Endothelial cell of umbilical vein (primary cell): ENCODE measurements around the gene AIRE. TPM values are rescaled to one million over a fixed set of nuclear protein-coding genes. Genes with fewer than 3 reads are reported as not detected.
A peak's percentile ranks its signal among the peaks of the same experiment; 100 is the strongest.
"Not testable (repeated sequence)": the region's sequence is repeated elsewhere in the genome, so short reads cannot be mapped to it uniquely, and the experiment has no call there.

ENCODE experiments used
- BruUV-seq: library from RNA; stranded (reverse); fragments of 400-500 nt; replicated peaks from 2 replicates; lab custom pipeline; 2021; lab: Mats Ljungman, UMichigan
- CTCF ChIA-PET: fragments of 300-600, 350-600 bp; sonication (Branson Sonifier 250); formaldehyde crosslinking; loops from one replicate; lab custom pipeline; 2021; ENCODE audit warnings: antibody characterized with exemption, inconsistent platforms; lab: Charles Lee
- POLR2A ChIA-PET: fragments of 300-600, 350-600 bp; sonication (Branson Sonifier 250); formaldehyde crosslinking; loops from one replicate; lab custom pipeline; 2021; ENCODE audit warnings: antibody characterized with exemption, inconsistent platforms; lab: Charles Lee
- DNase-seq: peaks from one replicate; pipeline ENCODE4 v3.0.0-alpha.2; 2011; ENCODE audit warnings: low read depth, low spot score
- FAIRE-seq: peaks from 2 replicates; lab custom pipeline; 2011; peaks lifted over from hg19 to GRCh38; lab: Jason Lieb, UNC
- H2AFZ ChIP-seq: 2 replicates; pipeline ENCODE4 v1.6.0; 2012; ENCODE audit warnings: low read depth, low read length, control low read depth, inconsistent platforms
- H3K27ac ChIP-seq: 2 replicates; pipeline ENCODE4 v1.5.1; 2011; ENCODE audit warnings: low read depth, mild to moderate bottlenecking, control low read depth, low read length, moderate library complexity; ENCODE audit not compliant: insufficient read depth
- H3K27me3 ChIP-seq, 2 experiments: 2 replicates each; pipeline versions ENCODE4 v1.6.0 to v1.6.1; 2011; ENCODE audit warnings: low read length in 2 of 2, mixed read lengths in 1 of 2; ENCODE audit not compliant: control insufficient read depth in 2 of 2, insufficient read depth in 2 of 2
- H3K36me3 ChIP-seq, 2 experiments: 2 replicates in 1 of 2; 3 replicates in 1 of 2; pipeline ENCODE4 v1.5.1; 2011; ENCODE audit warnings: low read length in 2 of 2, mild to moderate bottlenecking in 1 of 2, moderate library complexity in 1 of 2; ENCODE audit not compliant: control insufficient read depth in 2 of 2, insufficient read depth in 2 of 2; ENCODE audit errors: extremely low read depth in 1 of 2
- H3K4me1 ChIP-seq: 3 replicates; pipeline ENCODE4 v1.5.1; 2011; ENCODE audit warnings: mild to moderate bottlenecking, low read length; ENCODE audit not compliant: control insufficient read depth, insufficient read depth; ENCODE audit errors: extremely low read depth
- H3K4me2 ChIP-seq: 2 replicates; pipeline ENCODE4 v1.6.1; 2011; ENCODE audit warnings: low read length, control low read depth, mixed read lengths; ENCODE audit not compliant: insufficient read depth
- H3K4me3 ChIP-seq, 3 experiments: fragments of 200-600 bp in 1 of 3; sonication (generic), shearing (Covaris generic) in 1 of 3; replicated peaks in 1 of 3; 2 replicates each; pipeline ENCODE4 v1.5.1; 2011 to 2016; ENCODE audit warnings: control low read depth in 3 of 3, low read length in 3 of 3, mild to moderate bottlenecking in 2 of 3, inconsistent platforms in 1 of 3, low read depth in 1 of 3, moderate library complexity in 1 of 3; ENCODE audit not compliant: insufficient read depth in 1 of 3
- H3K79me2 ChIP-seq: 2 replicates; pipeline ENCODE4 v1.6.0; 2012; ENCODE audit warnings: low read length, inconsistent platforms; ENCODE audit not compliant: control insufficient read depth, insufficient read depth
- H3K9ac ChIP-seq: replicated peaks from 2 replicates; pipeline ENCODE3; 2011; ENCODE audit warnings: low read length, control low read depth; ENCODE audit not compliant: insufficient read depth; ENCODE audit errors: extremely low read depth
- H3K9me1 ChIP-seq: replicated peaks from 3 replicates; pipeline ENCODE4 v1.6.0; 2011; ENCODE audit warnings: mild to moderate bottlenecking, low read length; ENCODE audit not compliant: control insufficient read depth, insufficient read depth; ENCODE audit errors: extremely low read depth
- H3K9me3 ChIP-seq: replicated peaks from 2 replicates; pipeline ENCODE4 v1.5.1; 2012; ENCODE audit warnings: low read length, inconsistent platforms; ENCODE audit not compliant: control insufficient read depth, insufficient read depth
- H4K20me1 ChIP-seq: replicated peaks from 2 replicates; pipeline ENCODE3; 2011; ENCODE audit warnings: mild to moderate bottlenecking, low read length; ENCODE audit not compliant: control insufficient read depth, insufficient read depth; ENCODE audit errors: extremely low read depth
- dilution Hi-C: fragments of 300-500 bp; cut with MboI; formaldehyde crosslinking; loops from one replicate; pipeline ENCODE4 v1.15.0; 2019; ENCODE audit warnings: low sequenced_read_pairs; ENCODE audit not compliant: extremely low pct_ligation_motif_present
- intact Hi-C: fragments of 100-400 bp; cut with micrococcal nuclease; formaldehyde crosslinking; loops from one replicate; pipeline ENCODE4 v1.10.0; 2022
- polyA plus RNA-seq, 4 experiments: library from polyadenylated mRNA; depleted of rRNA in 3 of 4; stranded (reverse) in 3 of 4; unstranded in 1 of 4; fragments of >200 nt; gene quantifications; 2 replicates each; pipeline versions ENCODE4 v1.2.1 to v1.2.3, GENCODE V29; 2011 to 2012; ENCODE audit warnings: missing spikeins in 1 of 4
- total RNA-seq: library from RNA; stranded (reverse); gene quantifications from 2 replicates; pipeline ENCODE4 v1.2.3, GENCODE V29; 2021

Gene AIRE
- total and polyA plus RNA-seq, 2 donors (not counting 3 experiments of a cell fraction or from before 2014, with no cell fraction given), result 0.04 to 0.11 TPM

GRCh38 chr21:44240842-44241241 is 44.8 kb upstream of the AIRE start, which contains the start of gene ICOSLG:
Gene ICOSLG (minus strand): TSS chr21:44240943. CDS start chr21:44240817, 126 bp downstream.
- H4K20me1 ChIP-seq, intact Hi-C loops, H3K27ac ChIP-seq, H3K4me1 ChIP-seq, H3K4me3 ChIP-seq, H3K4me2 ChIP-seq, H3K79me2 ChIP-seq, H3K9me3 ChIP-seq, DNase-seq, POLR2A ChIA-PET, H3K36me3 ChIP-seq, H2AFZ ChIP-seq, H3K9ac ChIP-seq, H3K27me3 ChIP-seq, CTCF ChIA-PET, BruUV-seq, dilution Hi-C loops, H3K9me1 ChIP-seq: not testable (repeated sequence)
- peak; percentile 52 for FAIRE-seq

GRCh38 chr21:44241281-44241680 is 44.4 kb upstream of the AIRE start:
- H3K9me3 ChIP-seq, H3K4me3 ChIP-seq, H3K27ac ChIP-seq, FAIRE-seq, H3K4me2 ChIP-seq, DNase-seq, CTCF ChIA-PET, dilution Hi-C loops, H3K4me1 ChIP-seq, H3K36me3 ChIP-seq, BruUV-seq, POLR2A ChIA-PET, H3K79me2 ChIP-seq, H3K9me1 ChIP-seq, H2AFZ ChIP-seq, H4K20me1 ChIP-seq, H3K9ac ChIP-seq, intact Hi-C loops, H3K27me3 ChIP-seq: not testable (repeated sequence)

DNA sequence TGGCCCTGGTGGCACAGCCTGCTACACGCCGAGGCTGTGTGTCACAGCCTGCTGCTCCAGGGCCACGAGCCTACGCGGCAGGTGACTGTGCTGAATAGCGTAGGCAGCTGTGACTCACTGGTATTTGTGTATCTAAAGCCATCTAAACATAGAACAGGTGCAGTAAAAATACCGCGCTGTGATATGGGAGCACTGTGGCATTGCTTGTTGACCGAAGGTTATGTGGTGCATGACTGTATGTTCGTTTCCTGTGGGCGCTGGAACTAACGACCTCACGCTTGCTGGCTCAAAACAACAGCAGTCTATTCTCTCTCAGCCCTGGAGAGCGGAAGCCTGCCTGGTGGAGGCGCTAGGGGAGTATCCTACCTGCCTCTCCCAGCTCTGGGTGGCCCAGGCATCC is 41.7 kb upstream of the AIRE start:
- H3K9ac ChIP-seq, CTCF ChIA-PET, H3K9me1 ChIP-seq, H3K36me3 ChIP-seq, H3K27ac ChIP-seq, DNase-seq, H3K4me2 ChIP-seq, H3K27me3 ChIP-seq, BruUV-seq, POLR2A ChIA-PET, intact Hi-C loops, dilution Hi-C loops, H3K4me1 ChIP-seq, H3K79me2 ChIP-seq, H3K9me3 ChIP-seq, H2AFZ ChIP-seq, H3K4me3 ChIP-seq, H4K20me1 ChIP-seq: not testable (repeated sequence)
- peak; percentile 67 for FAIRE-seq

- FAIRE-seq, DNase-seq, H3K9ac ChIP-seq, H3K79me2 ChIP-seq, H3K36me3 ChIP-seq, dilution Hi-C loops, H3K9me1 ChIP-seq, H3K9me3 ChIP-seq, H2AFZ ChIP-seq, H3K27ac ChIP-seq, H3K4me2 ChIP-seq, H3K4me1 ChIP-seq, H4K20me1 ChIP-seq, BruUV-seq, CTCF ChIA-PET, H3K27me3 ChIP-seq, intact Hi-C loops, H3K4me3 ChIP-seq, POLR2A ChIA-PET: not testable (repeated sequence)
Measured at GRCh38 chr21:44247904-44248303, 37.8 kb upstream of the AIRE start.
